Measurements from ENCODE around the gene CTDSPL. TPM values are rescaled to one million over a fixed set of nuclear protein-coding genes. Genes with fewer than 3 reads are reported as not detected.

The CTDSPL gene
- total RNA-seq, 2 donors from 2014 or later: 75.0 to 76.7 TPM

- no peaks in the 10 kb centered on the region for H3K4me1 ChIP-seq
- intact Hi-C loops (cut with DNase I): no loop called here
Measured at GRCh38 chr3:37885814-37886213, 24.1 kb downstream of the CTDSPL start.

GRCh38 chr3:37886395-37886794, 24.7 kb downstream of the CTDSPL start:
- TF ChIP-seq CTCF (IDR thresholded peaks at IDR 0.05): no peak
- H3K27ac ChIP-seq: no peak overlapping the region
- no peak overlapping the region for H3K4me3 ChIP-seq
- no peaks in the 10 kb centered on the region for H3K36me3 ChIP-seq
- no peak overlapping the region for H3K9ac ChIP-seq (ENCODE audit: low read depth in 2 of 2, low read length in 2 of 2)
- intact Hi-C loops (cut with DNase I): no loop called here
- no peaks in the 10 kb centered on the region for H3K4me1 ChIP-seq
- DNase-seq: no peak
- no peaks in the 10 kb centered on the region for H3K27me3 ChIP-seq
- no peaks in the 10 kb centered on the region for H3K9me3 ChIP-seq

More at GRCh38 chr3:37885814-37886213, 24.1 kb downstream of the CTDSPL start:
- TF ChIP-seq CTCF (IDR thresholded peaks at IDR 0.05): no peak
- Histone ChIP-seq H3K9me3 (no peaks in the 10 kb centered on the region), H3K9ac (ENCODE audit: low read depth in 2 of 2, low read length in 2 of 2) (no peak overlapping the region), H3K4me3 (no peak overlapping the region), H3K27ac (no peak overlapping the region), H3K27me3 (no peaks in the 10 kb centered on the region), H3K36me3 (no peaks in the 10 kb centered on the region)
- DNase-seq: no peak

- Histone ChIP-seq H3K9ac (ENCODE audit: low read depth in 2 of 2, low read length in 2 of 2) (no peak overlapping the region), H3K36me3 (no peaks in the 10 kb centered on the region), H3K9me3 (no peaks in the 10 kb centered on the region), H3K27me3 (no peaks in the 10 kb centered on the region), H3K4me3 (no peak overlapping the region), H3K27ac (no peak overlapping the region), H3K4me1 (peaks cover 3% of the 10 kb centered on the region)
- no peak for DNase-seq
- intact Hi-C loops (cut with DNase I): no loop called here
- no peak for TF ChIP-seq CTCF (IDR thresholded peaks at IDR 0.05)
Measured at GRCh38 chr3:37887062-37887461, 25.4 kb downstream of the CTDSPL start.

- no peak for DNase-seq
- Histone ChIP-seq H3K27me3 (no peaks in the 10 kb centered on the region), H3K9me3 (no peaks in the 10 kb centered on the region), H3K4me3 (no peak overlapping the region), H3K36me3 (no peaks in the 10 kb centered on the region), H3K27ac (no peak overlapping the region), H3K9ac (ENCODE audit: low read depth in 2 of 2, low read length in 2 of 2) (no peak overlapping the region), H3K4me1 (peaks cover 9% of the 10 kb centered on the region)
- intact Hi-C loops (cut with DNase I): no loop called here
- no peak for TF ChIP-seq CTCF (IDR thresholded peaks at IDR 0.05)
Measured at GRCh38 chr3:37887824-37888223, 26.1 kb downstream of the CTDSPL start.

- no peak for DNase-seq
- intact Hi-C loops (cut with DNase I): no loop called here
- H3K9ac ChIP-seq (ENCODE audit: low read depth in 2 of 2, low read length in 2 of 2): no peak overlapping the region
- H3K9me3 ChIP-seq: no peaks in the 10 kb centered on the region
- no peaks in the 10 kb centered on the region for H3K27me3 ChIP-seq
- no peak overlapping the region for H3K27ac ChIP-seq
- no peak overlapping the region for H3K4me3 ChIP-seq
- TF ChIP-seq CTCF (IDR thresholded peaks at IDR 0.05): no peak
- H3K4me1 ChIP-seq: peaks cover 9% of the 10 kb centered on the region
- H3K36me3 ChIP-seq: no peaks in the 10 kb centered on the region
Measured at GRCh38 chr3:37888421-37888820, 26.7 kb downstream of the CTDSPL start.

- Histone ChIP-seq H3K36me3 (no peaks in the 10 kb centered on the region), H3K9me3 (no peaks in the 10 kb centered on the region), H3K9ac (ENCODE audit: low read depth in 2 of 2, low read length in 2 of 2) (no peak overlapping the region), H3K27ac (no peak overlapping the region), H3K4me3 (no peak overlapping the region), H3K27me3 (no peaks in the 10 kb centered on the region), H3K4me1 (peaks cover 9% of the 10 kb centered on the region)
- no peak for DNase-seq
- intact Hi-C loops (cut with DNase I): no loop called here
- no peak for TF ChIP-seq CTCF (IDR thresholded peaks at IDR 0.05)
Measured at GRCh38 chr3:37890522-37890921, 28.8 kb downstream of the CTDSPL start.
